Osteocyte (in vitro differentiated cells): Measurements from ENCODE around the gene NDFIP2. TPM values are rescaled to one million over a fixed set of nuclear protein-coding genes. Genes with fewer than 3 reads are reported as not detected.

ENCODE experiments used
- DNase-seq: peaks from one replicate; pipeline ENCODE4 v3.0.0; 2021; ENCODE audit warnings: mixed read lengths; ENCODE audit not compliant: unreplicated experiment; ENCODE audit errors: extremely low spot score
- H3K27ac Mint-ChIP-seq: one replicate; pipeline ENCODE4 v1.8.0; 2021; ENCODE audit warnings: mild to moderate bottlenecking, mixed read lengths; ENCODE audit not compliant: unreplicated experiment
- H3K27me3 Mint-ChIP-seq: one replicate; pipeline ENCODE4 v1.8.0; 2021; ENCODE audit warnings: mixed read lengths; ENCODE audit not compliant: unreplicated experiment
- H3K36me3 Mint-ChIP-seq: one replicate; pipeline ENCODE4 v1.8.0; 2021; ENCODE audit warnings: mixed read lengths; ENCODE audit not compliant: unreplicated experiment
- H3K4me1 Mint-ChIP-seq: one replicate; pipeline ENCODE4 v1.8.0; 2021; ENCODE audit warnings: mixed read lengths; ENCODE audit not compliant: unreplicated experiment
- H3K4me3 Mint-ChIP-seq: one replicate; pipeline ENCODE4 v1.8.0; 2021; ENCODE audit warnings: mild to moderate bottlenecking, moderate library complexity, mixed read lengths; ENCODE audit not compliant: unreplicated experiment
- H3K9me3 Mint-ChIP-seq: one replicate; pipeline ENCODE4 v1.8.0; 2021; ENCODE audit warnings: mixed read lengths; ENCODE audit not compliant: unreplicated experiment
- total RNA-seq: library from RNA; stranded (reverse); gene quantifications from 2 replicates; pipeline ENCODE4 v1.2.1, GENCODE V29; 2021
- TF ChIP-seq, protein P1 (sequence below): fragments of 200-600 bp; sonication (generic); IDR thresholded peaks from 2 replicates; pipeline ENCODE4 v1.5.0; 2021; ENCODE audit warnings: antibody characterized with exemption, mild to moderate bottlenecking, moderate library complexity

Gene NDFIP2
- total RNA-seq, 1 donor from 2014 or later = 30.6 TPM

DNA sequence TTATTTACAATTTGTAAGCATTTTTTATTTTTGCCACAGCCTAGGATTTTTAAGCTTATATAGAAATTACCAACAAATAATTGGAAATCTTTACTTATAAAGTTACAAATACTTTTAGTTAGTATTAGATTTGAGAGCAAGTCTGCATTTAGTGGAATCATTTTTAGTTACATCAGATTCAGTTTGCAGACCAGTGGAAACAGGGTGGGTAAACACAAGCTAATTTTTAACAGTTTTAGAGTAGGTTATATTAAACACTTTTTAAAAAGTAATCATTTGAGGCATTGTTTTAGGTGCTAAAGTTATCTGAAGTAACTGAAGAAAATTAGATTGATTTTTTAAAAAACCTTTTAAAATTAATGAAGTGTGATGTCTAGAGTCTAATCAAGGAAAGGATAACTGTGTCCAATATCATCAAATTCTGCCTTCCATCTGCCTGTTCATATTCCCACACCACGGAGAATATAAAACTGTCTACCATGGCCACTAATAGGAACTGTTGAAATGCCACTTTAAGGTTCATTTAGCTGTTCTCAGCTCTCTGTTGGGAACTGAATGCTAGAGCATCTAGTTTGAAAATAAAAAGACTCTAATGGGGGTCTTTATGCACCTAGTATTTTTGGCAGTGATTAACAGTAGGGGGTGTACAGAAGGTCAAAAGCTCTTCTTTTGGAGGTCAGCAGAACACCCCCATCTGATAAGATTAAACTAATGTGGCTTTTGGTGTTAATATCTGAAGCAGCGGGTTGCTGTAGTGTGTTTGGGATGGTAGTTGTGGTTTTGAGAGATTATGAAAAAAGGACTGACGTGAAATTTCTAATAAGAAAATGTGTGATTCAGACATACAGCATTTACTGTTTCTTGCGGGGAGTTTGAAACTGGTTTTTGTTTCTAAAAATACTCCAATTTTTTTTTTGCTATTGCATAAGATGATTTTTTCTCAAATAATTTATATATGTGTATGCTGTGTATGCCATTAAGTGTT, 66.5 kb downstream of the NDFIP2 start:
- DNase-seq = no peak
- H3K4me3 Mint-ChIP-seq = no peak overlapping the region
- H3K27ac Mint-ChIP-seq = no peak overlapping the region
- H3K4me1 Mint-ChIP-seq = peaks cover 8% of the 10 kb centered on the region
- H3K36me3 Mint-ChIP-seq = peaks cover 3% of the 10 kb centered on the region
- TF ChIP-seq, protein P1, sequence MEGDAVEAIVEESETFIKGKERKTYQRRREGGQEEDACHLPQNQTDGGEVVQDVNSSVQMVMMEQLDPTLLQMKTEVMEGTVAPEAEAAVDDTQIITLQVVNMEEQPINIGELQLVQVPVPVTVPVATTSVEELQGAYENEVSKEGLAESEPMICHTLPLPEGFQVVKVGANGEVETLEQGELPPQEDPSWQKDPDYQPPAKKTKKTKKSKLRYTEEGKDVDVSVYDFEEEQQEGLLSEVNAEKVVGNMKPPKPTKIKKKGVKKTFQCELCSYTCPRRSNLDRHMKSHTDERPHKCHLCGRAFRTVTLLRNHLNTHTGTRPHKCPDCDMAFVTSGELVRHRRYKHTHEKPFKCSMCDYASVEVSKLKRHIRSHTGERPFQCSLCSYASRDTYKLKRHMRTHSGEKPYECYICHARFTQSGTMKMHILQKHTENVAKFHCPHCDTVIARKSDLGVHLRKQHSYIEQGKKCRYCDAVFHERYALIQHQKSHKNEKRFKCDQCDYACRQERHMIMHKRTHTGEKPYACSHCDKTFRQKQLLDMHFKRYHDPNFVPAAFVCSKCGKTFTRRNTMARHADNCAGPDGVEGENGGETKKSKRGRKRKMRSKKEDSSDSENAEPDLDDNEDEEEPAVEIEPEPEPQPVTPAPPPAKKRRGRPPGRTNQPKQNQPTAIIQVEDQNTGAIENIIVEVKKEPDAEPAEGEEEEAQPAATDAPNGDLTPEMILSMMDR = no peak
- H3K9me3 Mint-ChIP-seq = no peaks in the 10 kb centered on the region
- H3K27me3 Mint-ChIP-seq = no peaks in the 10 kb centered on the region

GRCh38 chr13:79548902-79549301, 67.9 kb downstream of the NDFIP2 start:
- H3K27me3 Mint-ChIP-seq = no peaks in the 10 kb centered on the region
- peaks cover 8% of the 10 kb centered on the region for H3K4me1 Mint-ChIP-seq
- no peak overlapping the region for H3K27ac Mint-ChIP-seq
- H3K4me3 Mint-ChIP-seq = no peak overlapping the region
- no peak for DNase-seq
- TF ChIP-seq, protein P1 = peak; percentile 61
- H3K9me3 Mint-ChIP-seq = no peaks in the 10 kb centered on the region
- H3K36me3 Mint-ChIP-seq = peaks cover 6% of the 10 kb centered on the region

- H3K27ac Mint-ChIP-seq = peak overlapping the region; percentile 15
- peaks cover 6% of the 10 kb centered on the region for H3K36me3 Mint-ChIP-seq
- TF ChIP-seq, protein P1 = no peak
- H3K4me3 Mint-ChIP-seq = no peak overlapping the region
- DNase-seq = no peak
- no peaks in the 10 kb centered on the region for H3K27me3 Mint-ChIP-seq
- no peaks in the 10 kb centered on the region for H3K9me3 Mint-ChIP-seq
- peaks cover 8% of the 10 kb centered on the region for H3K4me1 Mint-ChIP-seq
These were observed 68.6 kb downstream of the NDFIP2 start for GRCh38 chr13:79549355-79550106.

DNA sequence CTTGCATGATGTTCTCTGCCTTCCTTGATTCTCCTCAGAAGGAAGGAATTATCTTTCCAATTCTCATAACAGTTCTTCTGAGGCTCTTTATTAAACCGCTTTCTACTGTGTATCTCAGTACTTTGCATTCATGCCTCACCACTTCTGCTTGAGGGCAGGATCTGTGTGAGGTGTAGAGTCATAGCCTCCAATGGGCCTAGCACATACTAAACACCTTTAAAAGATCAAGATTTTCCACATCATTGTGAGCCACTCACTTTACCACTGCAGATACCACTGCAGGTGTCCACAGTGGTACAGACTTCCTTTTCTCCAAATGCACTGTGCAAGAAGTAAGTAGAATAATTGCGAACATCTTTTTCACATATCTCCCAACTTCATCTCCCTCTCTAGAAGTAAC, 76.7 kb downstream of the NDFIP2 start:
- Mint-ChIP-seq H3K36me3 (peaks cover 16% of the 10 kb centered on the region), H3K9me3 (peaks cover 14% of the 10 kb centered on the region), H3K27ac (no peak overlapping the region), H3K4me1 (no peaks in the 10 kb centered on the region), H3K27me3 (no peaks in the 10 kb centered on the region), H3K4me3 (no peak overlapping the region)
- DNase-seq = no peak
- TF ChIP-seq, protein P1 = no peak

DNA sequence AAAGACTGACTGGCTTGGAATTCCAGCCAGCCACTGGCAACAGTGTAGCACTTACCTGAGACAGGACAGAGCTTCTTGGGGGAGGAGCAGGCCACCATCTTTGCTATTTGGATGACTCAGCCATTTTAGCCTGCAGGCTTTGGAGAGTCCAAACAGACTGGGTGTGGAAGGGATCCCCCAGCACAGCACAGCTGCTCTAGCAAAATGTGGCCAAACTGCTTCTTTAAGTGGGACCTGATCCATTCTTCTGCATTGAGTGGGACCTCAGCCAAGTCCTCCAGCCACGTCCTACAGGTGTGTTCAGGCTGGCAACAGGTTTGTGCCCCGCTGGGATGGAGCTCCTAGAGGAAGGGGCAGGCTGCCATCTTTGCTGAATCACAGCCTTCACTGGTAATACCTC, 80.0 kb downstream of the NDFIP2 start:
- DNase-seq = no peak
- no peaks in the 10 kb centered on the region for H3K4me1 Mint-ChIP-seq
- TF ChIP-seq, protein P1 = no peak
- H3K27me3 Mint-ChIP-seq = no peaks in the 10 kb centered on the region
- H3K27ac Mint-ChIP-seq = no peak overlapping the region
- H3K36me3 Mint-ChIP-seq = peaks cover 14% of the 10 kb centered on the region
- peaks cover 45% of the 10 kb centered on the region for H3K9me3 Mint-ChIP-seq
- H3K4me3 Mint-ChIP-seq = no peak overlapping the region
